Aorta (tissue), 5 donors: ENCODE measurements around the gene CFAP90. TPM values are rescaled to one million over a fixed set of nuclear protein-coding genes. Genes with fewer than 3 reads are reported as not detected.
A peak's percentile ranks its signal among the peaks of the same experiment; 100 is the strongest.

Experiments used
- ATAC-seq: fragments of 200-7000 bp; cut with Tn5 transposase; one replicate; pipeline ENCODE4 v1.9.1; 2022; ENCODE audit warnings: moderate library complexity; ENCODE audit not compliant: low FRiP score
- DNase-seq, 2 donors: peaks; one replicate each; pipeline ENCODE4 v3.0.0-alpha.2; 2020
- H3K27ac ChIP-seq, 2 donors: one replicate each; pipeline ENCODE4 v1.5.1; 2013; ENCODE audit warnings: low read length in 2 of 2, mild to moderate bottlenecking in 2 of 2, moderate library complexity in 2 of 2, control low read depth in 1 of 2, inconsistent platforms in 1 of 2, low read depth in 1 of 2
- H3K27me3 ChIP-seq, 2 donors: one replicate each; pipeline ENCODE4 v1.6.1; 2013; ENCODE audit warnings: control low read depth in 1 of 2, low read length in 1 of 2, mild to moderate bottlenecking in 1 of 2, moderate library complexity in 1 of 2; ENCODE audit not compliant: insufficient read depth in 2 of 2, control insufficient read depth in 1 of 2
- H3K36me3 ChIP-seq, 2 donors: one replicate each; pipeline ENCODE4 v1.6.1; 2013; ENCODE audit warnings: control low read depth in 1 of 2, low read length in 1 of 2, mild to moderate bottlenecking in 1 of 2; ENCODE audit not compliant: insufficient read depth in 2 of 2, control insufficient read depth in 1 of 2
- H3K4me1 ChIP-seq, 2 donors: one replicate each; pipeline ENCODE4 v1.6.1; 2013; ENCODE audit warnings: low read length in 2 of 2, control low read depth in 1 of 2, mild to moderate bottlenecking in 1 of 2, moderate library complexity in 1 of 2; ENCODE audit not compliant: insufficient read depth in 2 of 2, control insufficient read depth in 1 of 2
- H3K4me3 ChIP-seq, 2 donors: one replicate each; pipeline ENCODE4 v1.5.1; 2013; ENCODE audit warnings: low read length in 2 of 2, control low read depth in 1 of 2, mild to moderate bottlenecking in 1 of 2
- H3K9me3 ChIP-seq: one replicate; pipeline ENCODE4 v1.6.1; 2013; ENCODE audit warnings: mild to moderate bottlenecking, low read length; ENCODE audit not compliant: control insufficient read depth
- WGBS, 2 donors: extraction: QIAGEN DNeasy Blood & Tissue Kit; methylation state at CpG; one replicate each; pipeline ENCODE4 v1.1.7; 2013; 5-methylcytosine and 5-hydroxymethylcytosine counted together
- intact Hi-C, 2 donors: fragments of 100-400 bp; cut with DNase I; formaldehyde crosslinking; loops; one replicate each; pipeline versions ENCODE4 v1.14.2 to v1.15.0; 2022
- polyA plus RNA-seq, 2 donors: library from polyadenylated mRNA; stranded (reverse); fragments of 200-250 nt; gene quantifications; one replicate each; pipeline ENCODE4 v1.2.3, GENCODE V29; 2013
- total RNA-seq, 2 donors: library from RNA; stranded (reverse); fragmentation: NEBNext Ultra II Directional; extraction: Animal tissue kit (Norgen Biotek cat#: 25700); gene quantifications; one replicate each; pipeline ENCODE4 v1.2.1, GENCODE V29; 2021
- donor health status: healthy with polysubstance abuse.
- donor health status: Bipolar disorder and iron deficiency.
- donor health status: DM: no; HTN: no; CAD: no.
- donor health status: DM: no; HTN: no; CAD: no.
- donor health status: DM: yes; HTN: yes; CAD: no.

Gene CFAP90
- total and polyA plus RNA-seq, 4 donors = 0.18 to 0.50 (median 0.39) TPM; not detected in 1

GRCh38 chr5:7823594-7823993, 27.3 kb downstream of the CFAP90 start:
- no peaks in the 10 kb centered on the region for H3K27me3 ChIP-seq
- intact Hi-C loops = no loop called here
- 56 to 66% methylated on average over 8 of the region's 8 CpGs for WGBS, 2 donors
- H3K4me1 ChIP-seq = no peaks in the 10 kb centered on the region
- DNase-seq = no peak
- H3K9me3 ChIP-seq = no peaks in the 10 kb centered on the region
- no peaks in the 10 kb centered on the region for H3K36me3 ChIP-seq
- ATAC-seq = no peak
- H3K4me3 ChIP-seq = no peak overlapping the region
- no peak overlapping the region for H3K27ac ChIP-seq

DNA sequence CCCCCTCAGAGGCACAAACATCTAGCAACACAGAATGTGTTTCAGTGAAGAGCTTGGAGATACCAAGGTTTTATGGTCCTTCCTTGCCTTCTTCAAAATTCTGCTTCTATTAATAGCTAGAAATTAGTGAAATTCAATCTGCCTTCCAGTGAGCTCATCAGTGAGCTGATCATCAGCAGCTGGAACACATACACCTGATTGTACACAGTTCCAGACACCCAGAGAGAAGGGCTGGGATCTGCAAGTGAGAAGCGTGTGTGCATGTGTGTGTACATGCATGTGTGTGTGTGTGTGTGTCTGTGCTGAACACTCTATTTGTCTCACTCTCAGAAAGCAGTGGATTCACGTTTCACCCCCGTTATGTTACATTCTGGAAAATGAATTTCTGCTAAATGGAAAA, 28.5 kb downstream of the CFAP90 start:
- Histone ChIP-seq H3K36me3 (no peaks in the 10 kb centered on the region), H3K4me3 (no peak overlapping the region), H3K9me3 (no peaks in the 10 kb centered on the region), H3K27ac (no peak overlapping the region), H3K4me1 (no peaks in the 10 kb centered on the region), H3K27me3 (no peaks in the 10 kb centered on the region)
- DNase-seq (no peak), ATAC-seq (no peak)
- intact Hi-C loops = no loop called here
- 53 to 55% methylated on average over 3 of the region's 3 CpGs for WGBS, 2 donors

DNA sequence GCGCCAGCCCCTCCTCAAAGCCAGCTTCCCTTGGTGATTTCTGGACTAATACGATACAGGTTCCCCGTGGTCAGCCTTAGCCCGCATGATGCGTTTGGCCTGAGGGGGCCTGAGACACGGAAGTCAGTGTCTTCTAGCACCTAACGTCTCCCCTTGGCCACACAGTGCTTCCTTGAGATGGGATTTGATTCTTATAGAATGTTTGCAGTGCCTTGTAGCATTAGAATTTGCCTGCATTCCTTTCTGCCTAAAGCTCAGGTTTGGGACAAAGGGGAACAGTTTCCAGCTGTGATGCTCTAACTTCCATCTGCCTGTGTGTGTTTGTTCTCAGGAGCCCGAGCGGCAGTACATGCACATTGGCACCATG, 34.4 kb downstream of the CFAP90 start:
- H3K4me3 ChIP-seq = no peak overlapping the region

GRCh38 chr5:7815892-7816534, 34.9 kb downstream of the CFAP90 start:
- no peak overlapping the region for H3K27ac ChIP-seq
- intact Hi-C loops = loop anchor here in 1 of 2 donors (5.0 to 10.0 kb wide), 2 partner anchors 424 to 561 kb away; no protein-coding TSS in a partner anchor
- H3K4me1 ChIP-seq = no peaks in the 10 kb centered on the region
- H3K27me3 ChIP-seq = no peaks in the 10 kb centered on the region
- no peak overlapping the region for H3K4me3 ChIP-seq
- 18 to 19% methylated on average over 12 of the region's 12 CpGs for WGBS, 2 donors
- H3K9me3 ChIP-seq = no peaks in the 10 kb centered on the region
- DNase-seq = peak; percentile 90 to 95
- no peaks in the 10 kb centered on the region for H3K36me3 ChIP-seq
- ATAC-seq = peak; percentile 92

More for the DNA sequence above, 34.4 kb downstream of the CFAP90 start:
- 33 to 34% methylated on average over 9 of the region's 9 CpGs for WGBS, 2 donors
- DNase-seq (no peak), ATAC-seq (no peak)
- intact Hi-C loops = loop anchor here in 1 of 2 donors (5.0 to 10.0 kb wide), 2 partner anchors 424 to 562 kb away; no protein-coding TSS in a partner anchor
- no peaks in the 10 kb centered on the region for H3K4me1 ChIP-seq
- H3K9me3 ChIP-seq = no peaks in the 10 kb centered on the region
- H3K36me3 ChIP-seq = no peaks in the 10 kb centered on the region
- H3K27me3 ChIP-seq = no peaks in the 10 kb centered on the region
- H3K27ac ChIP-seq = no peak overlapping the region

- no peaks in the 10 kb centered on the region for H3K36me3 ChIP-seq
- intact Hi-C loops = loop anchor here in 1 of 2 donors (5.0 to 10.0 kb wide), 2 partner anchors 423 to 560 kb away; no protein-coding TSS in a partner anchor
- no peak overlapping the region for H3K4me3 ChIP-seq
- no peaks in the 10 kb centered on the region for H3K9me3 ChIP-seq
- DNase-seq = no peak
- ATAC-seq = no peak
- WGBS, 2 donors = 90 to 91% methylated on average over 10 of the region's 10 CpGs
- H3K4me1 ChIP-seq = no peaks in the 10 kb centered on the region
- H3K27me3 ChIP-seq = no peaks in the 10 kb centered on the region
- no peak overlapping the region for H3K27ac ChIP-seq
Observed at GRCh38 chr5:7814816-7815215, 36.1 kb downstream of the CFAP90 start.

- intact Hi-C loops = loop anchor here in 1 of 2 donors (10.0 kb wide), 1 partner anchor 559 kb away; no protein-coding TSS in a partner anchor
- Histone ChIP-seq H3K9me3 (no peaks in the 10 kb centered on the region), H3K27me3 (no peaks in the 10 kb centered on the region), H3K36me3 (no peaks in the 10 kb centered on the region), H3K27ac (no peak overlapping the region), H3K4me1 (no peaks in the 10 kb centered on the region), H3K4me3 (no peak overlapping the region)
- WGBS, 2 donors = 53 to 58% methylated on average over 3 of the region's 3 CpGs
- no peak for ATAC-seq
- DNase-seq = no peak
Observed at GRCh38 chr5:7813576-7813975, 37.4 kb downstream of the CFAP90 start.

- ATAC-seq (no peak), DNase-seq (no peak)
- intact Hi-C loops = loop anchor here in 1 of 2 donors (10.0 kb wide), 1 partner anchor 558 kb away; no protein-coding TSS in a partner anchor
- Histone ChIP-seq H3K27me3 (no peaks in the 10 kb centered on the region), H3K4me3 (no peak overlapping the region), H3K36me3 (no peaks in the 10 kb centered on the region), H3K27ac (no peak overlapping the region), H3K4me1 (no peaks in the 10 kb centered on the region), H3K9me3 (no peaks in the 10 kb centered on the region)
- WGBS, 2 donors = 37 to 41% methylated on average over 2 of the region's 2 CpGs
Observed at GRCh38 chr5:7813007-7813406, 37.9 kb downstream of the CFAP90 start.

GRCh38 chr5:7811715-7812114, 39.2 kb downstream of the CFAP90 start:
- ATAC-seq (no peak), DNase-seq (no peak)
- Histone ChIP-seq H3K4me1 (no peaks in the 10 kb centered on the region), H3K27ac (no peak overlapping the region), H3K4me3 (no peak overlapping the region), H3K36me3 (no peaks in the 10 kb centered on the region), H3K9me3 (no peaks in the 10 kb centered on the region), H3K27me3 (no peaks in the 10 kb centered on the region)
- intact Hi-C loops = loop anchor here in 1 of 2 donors (10.0 kb wide), 1 partner anchor 557 kb away; no protein-coding TSS in a partner anchor
- WGBS, 2 donors = 53 to 61% methylated on average over 5 of the region's 5 CpGs

- WGBS, 2 donors = 76 to 77% methylated on average over 4 of the region's 4 CpGs
- ATAC-seq (no peak), DNase-seq (no peak)
- intact Hi-C loops = no loop called here
- Histone ChIP-seq H3K27ac (no peak overlapping the region), H3K9me3 (no peaks in the 10 kb centered on the region), H3K4me3 (no peak overlapping the region), H3K27me3 (no peaks in the 10 kb centered on the region), H3K4me1 (no peaks in the 10 kb centered on the region), H3K36me3 (no peaks in the 10 kb centered on the region)
Observed at GRCh38 chr5:7808998-7809397, 41.9 kb downstream of the CFAP90 start.
